Left kidney (tissue), 2 donors: ENCODE data around the gene TFPI. TPM values are rescaled to one million over a fixed set of nuclear protein-coding genes. Genes with fewer than 3 reads are reported as not detected.

ENCODE experiments used
- DNase-seq: peaks from one replicate; pipeline ENCODE4 v3.0.0-alpha.2; 2013
- polyA plus RNA-seq: library from polyadenylated mRNA; unstranded; fragments of 120-200 nt; gene quantifications from one replicate; pipeline ENCODE4 v1.2.1, GENCODE V29; 2013; ENCODE audit not compliant: insufficient read length

Gene TFPI
- polyA plus RNA-seq, 1 donor = 39.0 TPM

- DNase-seq = no peak
These were observed 138.8 kb downstream of the TFPI start for GRCh38 chr2:187415449-187415848.

Other genes with a start within 250 kb of the TFPI start
- 52.8 TPM for gene CALCRL, start 106.2 kb downstream of the TFPI start, polyA plus RNA-seq